KMS-11 (cell line): ENCODE measurements around the gene KDM4B.

Experiments
- H2AFZ ChIP-seq: fragments of 200-600 bp; sonication (generic); 2 replicates; pipeline ENCODE4 v1.6.1; 2016; ENCODE audit warnings: antibody characterized with exemption, mixed run types, low read depth
- H3K27ac ChIP-seq: fragments of 200-600 bp; sonication (generic); 2 replicates; pipeline ENCODE4 v1.6.1; 2016; ENCODE audit warnings: mild to moderate bottlenecking, mixed run types
- H3K27me3 ChIP-seq: fragments of 200-600 bp; sonication (generic); 2 replicates; pipeline ENCODE4 v1.6.1; 2017; ENCODE audit warnings: mild to moderate bottlenecking, low read depth, mixed run types, moderate library complexity; ENCODE audit not compliant: insufficient read depth
- H3K36me3 ChIP-seq: fragments of 200-600 bp; sonication (generic); 2 replicates; pipeline ENCODE4 v1.6.1; 2017; ENCODE audit warnings: mild to moderate bottlenecking, mixed run types; ENCODE audit not compliant: insufficient read depth
- H3K4me1 ChIP-seq: fragments of 200-600 bp; sonication (generic); 2 replicates; pipeline ENCODE4 v1.6.1; 2016; ENCODE audit warnings: mild to moderate bottlenecking, low read depth, mixed run types; ENCODE audit not compliant: poor library complexity, severe bottlenecking
- H3K4me2 ChIP-seq: fragments of 200-600 bp; sonication (generic); 2 replicates; pipeline ENCODE4 v1.7.0; 2016; ENCODE audit warnings: mild to moderate bottlenecking, mixed run types
- H3K4me3 ChIP-seq: fragments of 200-600 bp; sonication (generic); IDR thresholded peaks from 2 replicates; pipeline ENCODE4 v1.6.1; 2017; ENCODE audit warnings: low read depth, low read length, mixed read lengths; ENCODE audit not compliant: insufficient read depth
- H3K79me2 ChIP-seq: fragments of 200-600 bp; sonication (generic); 2 replicates; pipeline ENCODE4 v1.6.1; 2016; ENCODE audit warnings: low read depth, mixed run types; ENCODE audit not compliant: insufficient read depth
- H3K9ac ChIP-seq: fragments of 200-600 bp; sonication (generic); 2 replicates; pipeline ENCODE4 v1.6.1; 2016; ENCODE audit warnings: mild to moderate bottlenecking, mixed run types
- H4K20me1 ChIP-seq: fragments of 200-600 bp; sonication (generic); 2 replicates; pipeline ENCODE4 v1.6.1; 2016; ENCODE audit warnings: mild to moderate bottlenecking, mixed run types; ENCODE audit not compliant: insufficient read depth
- TF ChIP-seq, protein P1 (sequence below): fragments of 200-600 bp; sonication (generic); conservative IDR thresholded peaks from 2 replicates; pipeline ENCODE4 v1.6.1; 2017; ENCODE audit warnings: low read depth, mild to moderate bottlenecking, antibody characterized with exemption, low read length, moderate library complexity, mixed read lengths

Gene KDM4B

DNA sequence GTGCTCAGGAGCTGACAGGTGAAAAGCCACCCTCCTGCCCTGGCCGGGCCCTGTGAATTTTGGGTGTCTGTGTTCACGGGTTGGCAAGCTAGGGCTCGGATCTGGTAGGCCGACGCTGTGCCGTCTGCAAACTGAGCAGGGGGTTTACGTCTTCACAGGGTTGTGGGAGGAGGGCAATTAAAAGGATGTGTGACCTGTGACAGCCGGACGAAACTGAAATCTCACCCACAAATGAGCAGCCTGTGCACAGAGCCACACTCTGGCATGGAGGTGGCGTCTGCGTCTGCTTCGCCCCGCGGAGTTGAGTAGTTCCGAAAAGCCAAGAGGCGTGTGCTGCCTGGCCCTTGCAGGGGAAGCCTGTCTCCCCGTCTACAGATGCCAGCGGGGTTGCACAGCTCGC, 117.3 kb downstream of the KDM4B start:
- Histone ChIP-seq H3K27ac (no peak overlapping the region), H3K36me3 (no peaks in the 10 kb centered on the region), H3K4me3 (no peak overlapping the region), H4K20me1 (no peaks in the 10 kb centered on the region), H3K27me3 (no peaks in the 10 kb centered on the region), H3K4me1 (no peaks in the 10 kb centered on the region), H3K79me2 (no peaks in the 10 kb centered on the region), H2AFZ (no peak overlapping the region), H3K9ac (no peak overlapping the region), H3K4me2 (no peak overlapping the region)
- TF ChIP-seq, protein P1, sequence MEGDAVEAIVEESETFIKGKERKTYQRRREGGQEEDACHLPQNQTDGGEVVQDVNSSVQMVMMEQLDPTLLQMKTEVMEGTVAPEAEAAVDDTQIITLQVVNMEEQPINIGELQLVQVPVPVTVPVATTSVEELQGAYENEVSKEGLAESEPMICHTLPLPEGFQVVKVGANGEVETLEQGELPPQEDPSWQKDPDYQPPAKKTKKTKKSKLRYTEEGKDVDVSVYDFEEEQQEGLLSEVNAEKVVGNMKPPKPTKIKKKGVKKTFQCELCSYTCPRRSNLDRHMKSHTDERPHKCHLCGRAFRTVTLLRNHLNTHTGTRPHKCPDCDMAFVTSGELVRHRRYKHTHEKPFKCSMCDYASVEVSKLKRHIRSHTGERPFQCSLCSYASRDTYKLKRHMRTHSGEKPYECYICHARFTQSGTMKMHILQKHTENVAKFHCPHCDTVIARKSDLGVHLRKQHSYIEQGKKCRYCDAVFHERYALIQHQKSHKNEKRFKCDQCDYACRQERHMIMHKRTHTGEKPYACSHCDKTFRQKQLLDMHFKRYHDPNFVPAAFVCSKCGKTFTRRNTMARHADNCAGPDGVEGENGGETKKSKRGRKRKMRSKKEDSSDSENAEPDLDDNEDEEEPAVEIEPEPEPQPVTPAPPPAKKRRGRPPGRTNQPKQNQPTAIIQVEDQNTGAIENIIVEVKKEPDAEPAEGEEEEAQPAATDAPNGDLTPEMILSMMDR: no peak

GRCh38 chr19:5086725-5087439, 118.0 kb downstream of the KDM4B start:
- Histone ChIP-seq H4K20me1 (no peaks in the 10 kb centered on the region), H3K36me3 (no peaks in the 10 kb centered on the region), H3K4me1 (no peaks in the 10 kb centered on the region), H3K79me2 (no peaks in the 10 kb centered on the region), H3K9ac (no peak overlapping the region), H3K4me3 (no peak overlapping the region), H3K4me2 (no peak overlapping the region), H3K27ac (no peak overlapping the region), H3K27me3 (no peaks in the 10 kb centered on the region), H2AFZ (no peak overlapping the region)
- TF ChIP-seq, protein P1: no peak

DNA sequence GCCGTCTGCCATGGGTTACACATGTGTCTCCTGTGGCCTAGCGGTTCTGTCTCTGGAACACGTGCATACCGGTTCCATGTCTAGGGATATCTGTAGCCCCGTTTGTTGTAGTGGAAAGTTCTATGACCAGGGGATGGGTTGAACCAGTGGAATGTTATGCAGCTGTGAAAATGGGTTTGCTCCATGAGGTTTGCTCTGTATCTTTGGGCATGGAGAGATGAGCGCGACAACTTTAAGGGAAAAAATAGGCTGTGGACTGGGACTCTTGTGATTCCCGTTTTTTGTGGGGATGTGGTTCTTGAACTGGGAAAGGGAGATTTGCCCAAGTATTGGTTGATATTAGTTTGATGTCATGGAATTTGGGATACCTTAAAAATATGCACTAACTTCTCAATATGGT, 120.4 kb downstream of the KDM4B start:
- TF ChIP-seq, protein P1: no peak
- H4K20me1 ChIP-seq: no peaks in the 10 kb centered on the region

DNA sequence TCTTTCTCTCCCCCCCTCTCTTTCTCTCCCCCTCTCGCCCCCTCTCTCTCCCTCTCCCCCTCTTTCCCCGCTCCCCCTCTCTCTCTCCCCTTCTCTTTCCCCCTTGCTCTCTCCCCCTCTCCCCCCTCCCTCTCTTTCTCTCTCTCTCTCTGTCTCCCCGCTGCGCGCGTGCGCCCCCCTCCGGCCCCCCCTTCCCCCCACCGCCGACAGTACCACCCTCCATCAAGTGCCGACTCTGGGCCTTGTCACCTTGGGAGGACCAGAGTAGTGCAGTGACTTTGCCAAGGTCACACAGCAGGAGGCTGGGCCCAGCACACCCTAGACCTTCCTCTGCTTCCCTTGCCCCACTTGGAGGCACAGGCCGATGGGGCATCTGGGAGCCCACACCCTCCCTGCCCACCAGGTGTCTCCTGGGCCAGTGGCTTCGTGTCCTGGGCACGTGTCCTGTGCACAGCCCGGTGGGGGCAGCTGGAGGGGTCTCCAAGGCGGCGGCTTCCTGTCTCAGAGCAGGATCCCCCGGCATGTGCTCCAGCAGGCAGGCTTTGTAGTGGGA, 121.6 kb downstream of the KDM4B start:
- Histone ChIP-seq H3K4me1 (no peaks in the 10 kb centered on the region), H3K27ac (no peak overlapping the region), H4K20me1 (no peaks in the 10 kb centered on the region), H3K27me3 (no peaks in the 10 kb centered on the region), H3K4me3 (no peak overlapping the region), H3K4me2 (no peak overlapping the region), H3K9ac (no peak overlapping the region), H2AFZ (no peak overlapping the region), H3K36me3 (no peaks in the 10 kb centered on the region), H3K79me2 (no peaks in the 10 kb centered on the region)
- TF ChIP-seq, protein P1: no peak

More for the DNA sequence above, 120.4 kb downstream of the KDM4B start:
- H3K4me3 ChIP-seq: no peak overlapping the region
- no peaks in the 10 kb centered on the region for H3K4me1 ChIP-seq
- H3K9ac ChIP-seq: no peak overlapping the region
- H3K27ac ChIP-seq: no peak overlapping the region
- H3K79me2 ChIP-seq: no peaks in the 10 kb centered on the region
- H3K27me3 ChIP-seq: no peaks in the 10 kb centered on the region
- H3K4me2 ChIP-seq: no peak overlapping the region
- H2AFZ ChIP-seq: no peak overlapping the region
- H3K36me3 ChIP-seq: no peaks in the 10 kb centered on the region
